Activated CD4-positive, alpha-beta T cell treated with anti-CD3 and anti-CD28 coated beads, Interleukin-2, amount 10 ng/mL, durations not matched to agents 24 days and 14 days (primary cell): ENCODE results near the gene ARID3B. TPM values are rescaled to one million over a fixed set of nuclear protein-coding genes. Genes with fewer than 3 reads are reported as not detected.
"Not testable (repeated sequence)": the region's sequence is repeated elsewhere in the genome, so short reads cannot be mapped to it uniquely, and the experiment has no call there.

Experiments used
- DNase-seq: peaks from one replicate; pipeline ENCODE4 v3.0.0; 2022
- H3K27ac Mint-ChIP-seq: one replicate; pipeline ENCODE4 v1.8.0; 2022; ENCODE audit warnings: mild to moderate bottlenecking, mixed read lengths
- H3K27me3 Mint-ChIP-seq: one replicate; pipeline ENCODE4 v1.8.0; 2022; ENCODE audit warnings: mixed read lengths
- H3K36me3 Mint-ChIP-seq: one replicate; pipeline ENCODE4 v1.8.0; 2022; ENCODE audit warnings: low read depth, mild to moderate bottlenecking, mixed read lengths
- H3K4me1 Mint-ChIP-seq: one replicate; pipeline ENCODE4 v1.8.0; 2021; ENCODE audit warnings: mixed read lengths
- H3K4me3 Mint-ChIP-seq: one replicate; pipeline ENCODE4 v1.8.0; 2022; ENCODE audit warnings: mild to moderate bottlenecking, moderate library complexity, mixed read lengths
- H3K9me3 Mint-ChIP-seq: one replicate; pipeline ENCODE4 v1.8.0; 2021; ENCODE audit warnings: mixed read lengths
- intact Hi-C: fragments of 100-400 bp; cut with micrococcal nuclease; formaldehyde crosslinking; loops from one replicate; pipeline ENCODE4 v1.15.1; 2023
- total RNA-seq: library from RNA; stranded (reverse); gene quantifications from 2 replicates; pipeline ENCODE4 v1.2.3, GENCODE V29; 2022

Gene ARID3B
- total RNA-seq: 31.1 and 33.9 TPM in 2 replicates

- Mint-ChIP-seq H3K36me3 (peaks cover 28% of the 10 kb centered on the region), H3K27ac (peak within 1 kb of the TSS; percentile 95), H3K4me3 (peak within 1 kb of the TSS; percentile 98), H3K27me3 (no peaks in the 10 kb centered on the region), H3K4me1 (peaks cover 44% of the 10 kb centered on the region), H3K9me3 (no peaks in the 10 kb centered on the region)
- intact Hi-C loops: loop anchor here (1.0 to 10.0 kb wide), 10 partner anchors 58 to 910 kb away; partner anchors contain the start of genes C15orf39, CLK3, PML and SEMA7A
- peak; percentile 97 for DNase-seq
Measured at GRCh38 chr15:74540761-74541493, at the start of gene ARID3B. TSS of gene ARID3B (plus strand) at chr15:74541220. CDS start at chr15:74543937, 2,717 bp downstream.

GRCh38 chr15:74496648-74497047 lies 44.4 kb upstream of the ARID3B start:
- DNase-seq: no peak
- Mint-ChIP-seq H3K27ac (no peak overlapping the region), H3K27me3 (no peaks in the 10 kb centered on the region), H3K4me1 (no peaks in the 10 kb centered on the region), H3K9me3 (no peaks in the 10 kb centered on the region), H3K4me3 (no peak overlapping the region), H3K36me3 (no peaks in the 10 kb centered on the region)
- intact Hi-C loops: no loop called here

GRCh38 chr15:74497584-74497983 lies 43.4 kb upstream of the ARID3B start:
- no peak overlapping the region for H3K4me3 Mint-ChIP-seq
- intact Hi-C loops: no loop called here
- DNase-seq: no peak

GRCh38 chr15:74499366-74499765 lies 41.7 kb upstream of the ARID3B start:
- no peak overlapping the region for H3K4me3 Mint-ChIP-seq
- no peak overlapping the region for H3K27ac Mint-ChIP-seq
- peaks cover 8% of the 10 kb centered on the region for H3K36me3 Mint-ChIP-seq
- intact Hi-C loops: no loop called here
- no peaks in the 10 kb centered on the region for H3K4me1 Mint-ChIP-seq
- no peaks in the 10 kb centered on the region for H3K27me3 Mint-ChIP-seq
- DNase-seq: no peak
- H3K9me3 Mint-ChIP-seq: no peaks in the 10 kb centered on the region

More at GRCh38 chr15:74497584-74497983, 43.4 kb upstream of the ARID3B start:
- Mint-ChIP-seq H3K27me3 (no peaks in the 10 kb centered on the region), H3K9me3 (no peaks in the 10 kb centered on the region), H3K36me3 (peaks cover 2% of the 10 kb centered on the region), H3K27ac (no peak overlapping the region), H3K4me1 (no peaks in the 10 kb centered on the region)

- H3K27me3 Mint-ChIP-seq: no peaks in the 10 kb centered on the region
- intact Hi-C loops: no loop called here
- peaks cover 3% of the 10 kb centered on the region for H3K4me1 Mint-ChIP-seq
- H3K9me3 Mint-ChIP-seq: no peaks in the 10 kb centered on the region
- no peak for DNase-seq
- H3K4me3 Mint-ChIP-seq: no peak overlapping the region
- peaks cover 8% of the 10 kb centered on the region for H3K36me3 Mint-ChIP-seq
- H3K27ac Mint-ChIP-seq: no peak overlapping the region
Measured at GRCh38 chr15:74500401-74500800, 40.6 kb upstream of the ARID3B start.

GRCh38 chr15:74502301-74502700 lies 38.7 kb upstream of the ARID3B start:
- Mint-ChIP-seq H3K9me3 (no peaks in the 10 kb centered on the region), H3K4me3 (no peak overlapping the region), H3K27ac (no peak overlapping the region), H3K27me3 (no peaks in the 10 kb centered on the region), H3K4me1 (peaks cover 3% of the 10 kb centered on the region), H3K36me3 (peaks cover 8% of the 10 kb centered on the region)
- intact Hi-C loops: no loop called here
- DNase-seq: no peak

- Mint-ChIP-seq H3K9me3 (no peaks in the 10 kb centered on the region), H3K36me3 (peaks cover 8% of the 10 kb centered on the region), H3K4me1 (peaks cover 3% of the 10 kb centered on the region), H3K27me3 (no peaks in the 10 kb centered on the region), H3K4me3 (no peak overlapping the region), H3K27ac (no peak overlapping the region)
- no peak for DNase-seq
- intact Hi-C loops: no loop called here
Measured at GRCh38 chr15:74504418-74504817, 36.6 kb upstream of the ARID3B start.

- DNase-seq: no peak
- Mint-ChIP-seq H3K4me3 (no peak overlapping the region), H3K4me1 (peaks cover 3% of the 10 kb centered on the region), H3K36me3 (peaks cover 8% of the 10 kb centered on the region), H3K27ac (no peak overlapping the region), H3K27me3 (no peaks in the 10 kb centered on the region), H3K9me3 (no peaks in the 10 kb centered on the region)
- intact Hi-C loops: no loop called here
Measured at GRCh38 chr15:74504836-74505235, 36.2 kb upstream of the ARID3B start.

- H3K36me3 Mint-ChIP-seq: peaks cover 8% of the 10 kb centered on the region
- H3K4me1 Mint-ChIP-seq: peaks cover 3% of the 10 kb centered on the region
- no peak for DNase-seq
- H3K27me3 Mint-ChIP-seq: no peaks in the 10 kb centered on the region
- no peak overlapping the region for H3K27ac Mint-ChIP-seq
- intact Hi-C loops: no loop called here
- no peaks in the 10 kb centered on the region for H3K9me3 Mint-ChIP-seq
- no peak overlapping the region for H3K4me3 Mint-ChIP-seq
Measured at GRCh38 chr15:74505837-74506514, 35.0 kb upstream of the ARID3B start.

- intact Hi-C loops: no loop called here
- Mint-ChIP-seq H3K9me3 (no peaks in the 10 kb centered on the region), H3K4me3 (no peak overlapping the region), H3K36me3 (peaks cover 8% of the 10 kb centered on the region), H3K27me3 (no peaks in the 10 kb centered on the region), H3K4me1 (peaks cover 6% of the 10 kb centered on the region), H3K27ac (no peak overlapping the region)
- no peak for DNase-seq
Measured at GRCh38 chr15:74506515-74506840, 34.5 kb upstream of the ARID3B start.

- Mint-ChIP-seq H3K4me3 (no peak overlapping the region), H3K27me3 (no peaks in the 10 kb centered on the region), H3K36me3 (peaks cover 4% of the 10 kb centered on the region), H3K4me1 (peaks cover 11% of the 10 kb centered on the region), H3K27ac (peak overlapping the region; percentile 47), H3K9me3 (no peaks in the 10 kb centered on the region)
- DNase-seq: no peak
- intact Hi-C loops: no loop called here
Measured at GRCh38 chr15:74511583-74511982, 29.4 kb upstream of the ARID3B start.

- H3K36me3 Mint-ChIP-seq, H3K4me3 Mint-ChIP-seq, H3K27me3 Mint-ChIP-seq: not testable (repeated sequence)
Measured at GRCh38 chr15:74514059-74514458, 27.0 kb upstream of the ARID3B start.

GRCh38 chr15:74517096-74517495 lies 23.9 kb upstream of the ARID3B start:
- no peak overlapping the region for H3K4me3 Mint-ChIP-seq
- H3K27ac Mint-ChIP-seq: no peak overlapping the region
- H3K9me3 Mint-ChIP-seq: no peaks in the 10 kb centered on the region
- intact Hi-C loops: no loop called here
- peaks cover 3% of the 10 kb centered on the region for H3K4me1 Mint-ChIP-seq
- DNase-seq: no peak
- peaks cover 3% of the 10 kb centered on the region for H3K36me3 Mint-ChIP-seq
- no peaks in the 10 kb centered on the region for H3K27me3 Mint-ChIP-seq

More at GRCh38 chr15:74514059-74514458, 27.0 kb upstream of the ARID3B start:
- peaks cover 11% of the 10 kb centered on the region for H3K4me1 Mint-ChIP-seq
- DNase-seq, intact Hi-C loops, H3K9me3 Mint-ChIP-seq, H3K27ac Mint-ChIP-seq: not testable (repeated sequence)

- no peak overlapping the region for H3K4me3 Mint-ChIP-seq
- no peaks in the 10 kb centered on the region for H3K4me1 Mint-ChIP-seq
- H3K27me3 Mint-ChIP-seq: no peaks in the 10 kb centered on the region
- H3K9me3 Mint-ChIP-seq: no peaks in the 10 kb centered on the region
- intact Hi-C loops: no loop called here
- DNase-seq: no peak
- no peaks in the 10 kb centered on the region for H3K36me3 Mint-ChIP-seq
- no peak overlapping the region for H3K27ac Mint-ChIP-seq
Measured at GRCh38 chr15:74519311-74519710, 21.7 kb upstream of the ARID3B start.
